Ovary (tissue), 3 donors: Measurements from ENCODE around the gene SPRYD4.

Experiments used
- EP300 ChIP-seq: sonication (generic); formaldehyde crosslinking; IDR thresholded peaks from one replicate; pipeline ENCODE4 v1.6.1; 2017; ENCODE audit warnings: antibody characterized with exemption
- POLR2A ChIP-seq: fragments of 450-650 bp; IDR thresholded peaks from one replicate; pipeline ENCODE4 v1.6.1; 2017; ENCODE audit warnings: antibody characterized with exemption, mild to moderate bottlenecking, moderate library complexity
- TF ChIP-seq, protein P1 (sequence below), 3 donors: fragments of 450-650 bp in 2 of 3; fragments of 200-600 bp in 1 of 3; IDR thresholded peaks; one replicate each; pipeline versions ENCODE4 v1.5.1 to v1.8.0; 2016 to 2022; ENCODE audit warnings: antibody characterized with exemption in 3 of 3, mild to moderate bottlenecking in 1 of 3
- donor health status: DM: no; HTN: no; CAD: no.

DNA sequence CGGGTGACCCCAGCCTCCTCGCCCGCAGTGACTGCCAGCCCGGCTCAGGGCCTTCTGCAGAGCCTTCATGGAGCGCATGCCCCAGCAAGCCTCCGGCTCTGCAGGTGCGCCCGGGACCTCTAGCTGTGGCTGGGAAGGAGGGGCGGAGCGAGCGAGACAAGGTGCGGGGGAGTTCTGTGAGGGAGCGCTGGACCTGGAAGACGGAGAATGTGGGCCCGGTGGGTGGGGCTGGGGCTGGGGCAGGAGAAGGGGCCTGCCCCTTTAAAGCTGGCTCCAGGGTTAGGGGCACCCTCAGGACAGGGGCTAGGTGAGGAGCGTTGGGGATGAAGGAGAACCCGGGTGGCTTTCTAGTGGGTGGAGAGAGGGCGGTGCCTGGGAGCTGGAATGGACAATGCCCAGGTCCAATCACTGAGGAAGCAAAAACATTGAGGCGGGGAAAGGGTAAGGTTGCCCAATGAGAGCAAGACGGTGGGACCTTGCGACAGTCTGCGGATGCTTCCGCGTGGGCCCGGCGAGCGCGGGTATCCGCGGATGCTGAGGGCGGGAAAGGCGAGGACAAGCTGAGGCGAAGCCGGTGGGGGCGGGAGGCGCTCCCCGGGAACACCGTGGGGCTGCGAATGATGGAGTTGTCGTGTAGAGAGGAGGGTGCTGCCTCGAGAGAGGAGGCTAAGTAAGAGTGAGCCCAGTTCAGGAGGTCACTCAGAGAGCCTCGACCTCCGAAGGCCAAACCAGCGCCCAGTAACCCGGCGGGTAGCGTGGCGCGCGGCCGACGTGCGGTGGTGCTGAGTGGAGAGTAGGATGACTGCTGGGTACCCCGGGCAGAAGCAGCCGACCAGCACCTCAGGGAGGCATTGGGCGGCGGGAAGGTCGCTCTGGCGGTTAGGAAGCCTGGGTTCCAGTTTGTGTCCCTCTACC is 19.9 kb downstream of the SPRYD4 start, which contains the start of gene GLS2:
- TF ChIP-seq, protein P1, sequence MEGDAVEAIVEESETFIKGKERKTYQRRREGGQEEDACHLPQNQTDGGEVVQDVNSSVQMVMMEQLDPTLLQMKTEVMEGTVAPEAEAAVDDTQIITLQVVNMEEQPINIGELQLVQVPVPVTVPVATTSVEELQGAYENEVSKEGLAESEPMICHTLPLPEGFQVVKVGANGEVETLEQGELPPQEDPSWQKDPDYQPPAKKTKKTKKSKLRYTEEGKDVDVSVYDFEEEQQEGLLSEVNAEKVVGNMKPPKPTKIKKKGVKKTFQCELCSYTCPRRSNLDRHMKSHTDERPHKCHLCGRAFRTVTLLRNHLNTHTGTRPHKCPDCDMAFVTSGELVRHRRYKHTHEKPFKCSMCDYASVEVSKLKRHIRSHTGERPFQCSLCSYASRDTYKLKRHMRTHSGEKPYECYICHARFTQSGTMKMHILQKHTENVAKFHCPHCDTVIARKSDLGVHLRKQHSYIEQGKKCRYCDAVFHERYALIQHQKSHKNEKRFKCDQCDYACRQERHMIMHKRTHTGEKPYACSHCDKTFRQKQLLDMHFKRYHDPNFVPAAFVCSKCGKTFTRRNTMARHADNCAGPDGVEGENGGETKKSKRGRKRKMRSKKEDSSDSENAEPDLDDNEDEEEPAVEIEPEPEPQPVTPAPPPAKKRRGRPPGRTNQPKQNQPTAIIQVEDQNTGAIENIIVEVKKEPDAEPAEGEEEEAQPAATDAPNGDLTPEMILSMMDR (IDR thresholded peaks at IDR 0.05) = no peak
- TF ChIP-seq POLR2A (no peak), EP300 (no peak)
